Midbrain (tissue), 1 donor: Measurements from ENCODE around the gene SPSB1.
A peak's percentile ranks its signal among the peaks of the same experiment; 100 is the strongest.
"Not testable (repeated sequence)": the region's sequence is repeated elsewhere in the genome, so short reads cannot be mapped to it uniquely, and the experiment has no call there.

Experiments used
- DNase-seq: peaks from one replicate; lab custom pipeline; 2025; lab: John Stamatoyannopoulos, UW

SPSB1 gene

GRCh38 chr1:9279172-9279840 lies 13.4 kb upstream of the SPSB1 start:
- no peak for DNase-seq

- DNase-seq: no peak
Measured at GRCh38 chr1:9280015-9280860, 12.5 kb upstream of the SPSB1 start.

GRCh38 chr1:9281071-9281827 lies 11.4 kb upstream of the SPSB1 start:
- DNase-seq: no peak

GRCh38 chr1:9281908-9282695 lies 10.6 kb upstream of the SPSB1 start:
- DNase-seq: no peak

GRCh38 chr1:9282696-9282955 lies 10.1 kb upstream of the SPSB1 start:
- no peak for DNase-seq

- no peak for DNase-seq
Measured at GRCh38 chr1:9284061-9284460, 8.6 kb upstream of the SPSB1 start.

- no peak for DNase-seq
Measured at GRCh38 chr1:9286556-9286955, 6.1 kb upstream of the SPSB1 start.

GRCh38 chr1:9289090-9289534 lies 3.6 kb upstream of the SPSB1 start:
- peak; percentile 29 for DNase-seq

- DNase-seq: no peak
Measured at GRCh38 chr1:9289711-9290485, 2.8 kb upstream of the SPSB1 start.

GRCh38 chr1:9291914-9292360 lies 757 bp upstream of the SPSB1 start:
- no peak for DNase-seq

- no peak for DNase-seq
Measured at GRCh38 chr1:9293241-9293532, 493 bp downstream of the SPSB1 start.

- no peak for DNase-seq
Measured at GRCh38 chr1:9293533-9294404, 1.1 kb downstream of the SPSB1 start.

- no peak for DNase-seq
Measured at GRCh38 chr1:9294405-9294773, 1.7 kb downstream of the SPSB1 start.

GRCh38 chr1:9294910-9295636 lies 2.4 kb downstream of the SPSB1 start:
- DNase-seq: peak; percentile 30

GRCh38 chr1:9295884-9296283 lies 3.2 kb downstream of the SPSB1 start:
- DNase-seq: no peak

- DNase-seq: no peak
Measured at GRCh38 chr1:9296850-9297249, 4.2 kb downstream of the SPSB1 start.

GRCh38 chr1:9297831-9298230 lies 5.1 kb downstream of the SPSB1 start:
- no peak for DNase-seq

GRCh38 chr1:9298282-9298681 lies 5.6 kb downstream of the SPSB1 start:
- DNase-seq: no peak

- DNase-seq: not testable (repeated sequence)
Measured at GRCh38 chr1:9299571-9300541, 7.2 kb downstream of the SPSB1 start.
